HG03354 (cell line): ENCODE results near the gene COL5A1.

ENCODE experiments used
- ATAC-seq: cut with Tn5 transposase; IDR thresholded peaks from one replicate; pipeline ENCODE4 v1.9.1; 2021; ENCODE audit warnings: mild to moderate bottlenecking; ENCODE audit not compliant: unreplicated experiment, poor library complexity, severe bottlenecking

Gene COL5A1

GRCh38 chr9:134793288-134794188 is 151.9 kb downstream of the COL5A1 start:
- no peak for ATAC-seq

GRCh38 chr9:134794663-134795370 is 153.2 kb downstream of the COL5A1 start:
- ATAC-seq, result no peak

GRCh38 chr9:134795446-134795845 is 153.8 kb downstream of the COL5A1 start:
- no peak for ATAC-seq

- ATAC-seq, result no peak
These were observed 155.3 kb downstream of the COL5A1 start for GRCh38 chr9:134796882-134797281.

GRCh38 chr9:134800791-134801339 is 159.3 kb downstream of the COL5A1 start:
- ATAC-seq, result no peak

- ATAC-seq, result no peak
These were observed 160.7 kb downstream of the COL5A1 start for GRCh38 chr9:134802216-134802795.

- ATAC-seq, result no peak
These were observed 163.3 kb downstream of the COL5A1 start for GRCh38 chr9:134804871-134805270.

- no peak for ATAC-seq
These were observed 166.3 kb downstream of the COL5A1 start for GRCh38 chr9:134807716-134808446.

GRCh38 chr9:134808447-134808792 is 166.8 kb downstream of the COL5A1 start:
- ATAC-seq, result no peak

GRCh38 chr9:134809292-134809691 is 167.7 kb downstream of the COL5A1 start:
- ATAC-seq, result no peak

GRCh38 chr9:134809826-134810225 is 168.2 kb downstream of the COL5A1 start:
- ATAC-seq, result no peak

- no peak for ATAC-seq
These were observed 169.6 kb downstream of the COL5A1 start for GRCh38 chr9:134811079-134811672.

- ATAC-seq, result no peak
These were observed 170.2 kb downstream of the COL5A1 start for GRCh38 chr9:134811673-134812342.

GRCh38 chr9:134812343-134812673 is 170.7 kb downstream of the COL5A1 start:
- no peak for ATAC-seq

- ATAC-seq, result no peak
These were observed 172.2 kb downstream of the COL5A1 start for GRCh38 chr9:134813841-134814240.

- ATAC-seq, result no peak
These were observed 173.1 kb downstream of the COL5A1 start for GRCh38 chr9:134814598-134815215.

- ATAC-seq, result no peak
These were observed 174.0 kb downstream of the COL5A1 start for GRCh38 chr9:134815435-134816214.

GRCh38 chr9:134816264-134816663 is 174.7 kb downstream of the COL5A1 start:
- no peak for ATAC-seq
